Hematopoietic multipotent progenitor cell treated with erythropoietin and hydrocortisone succinate and interleukin-3 and kit ligand, for 4 days (in vitro differentiated cells): Measurements from ENCODE around the gene IFI16.

ENCODE experiments used
- DNase-seq: peaks from one replicate; pipeline ENCODE4 v3.0.0-alpha.2; 2015

The IFI16 gene

DNA sequence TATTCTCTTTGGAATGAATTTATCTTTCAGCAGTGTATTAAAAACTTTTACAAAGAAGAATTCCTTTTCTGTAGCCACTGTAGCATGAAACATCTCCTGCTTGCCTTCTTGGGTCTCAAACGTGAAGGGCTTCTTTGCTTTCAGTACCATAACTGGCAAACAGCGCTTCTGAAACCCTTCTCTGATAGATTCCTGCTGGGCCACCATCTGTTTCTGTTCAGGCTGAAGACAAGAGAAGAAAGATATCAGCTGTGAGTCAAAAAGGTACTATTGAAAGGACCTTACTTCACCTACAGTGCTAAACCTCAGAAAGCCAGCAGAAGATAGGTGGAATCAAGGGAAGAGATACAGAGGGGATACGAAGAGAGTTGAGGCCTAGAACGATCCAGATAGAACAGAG is 56.4 kb downstream of the IFI16 start:
- DNase-seq, result no peak

GRCh38 chr1:159067699-159068621 is 58.3 kb downstream of the IFI16 start:
- DNase-seq, result peak; percentile 78

DNA sequence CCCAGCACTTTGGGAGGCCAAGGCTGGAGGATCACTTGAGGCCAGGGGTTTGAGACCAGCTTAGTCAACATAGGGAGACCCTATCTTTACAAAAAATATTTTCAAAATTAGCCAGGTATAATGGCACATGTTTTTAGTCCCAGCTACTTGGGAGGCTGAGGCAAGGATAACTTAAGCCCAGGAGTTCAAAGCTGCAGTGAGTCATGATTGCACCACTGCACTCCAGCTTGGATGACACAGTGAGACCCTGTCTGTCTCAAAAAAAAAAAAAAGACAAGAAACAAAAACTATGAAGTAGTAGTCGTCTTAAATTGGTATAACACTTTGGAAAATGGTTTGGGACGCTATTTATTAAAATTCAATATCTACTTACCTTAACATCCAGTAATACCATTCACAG is 59.2 kb downstream of the IFI16 start:
- no peak for DNase-seq

DNA sequence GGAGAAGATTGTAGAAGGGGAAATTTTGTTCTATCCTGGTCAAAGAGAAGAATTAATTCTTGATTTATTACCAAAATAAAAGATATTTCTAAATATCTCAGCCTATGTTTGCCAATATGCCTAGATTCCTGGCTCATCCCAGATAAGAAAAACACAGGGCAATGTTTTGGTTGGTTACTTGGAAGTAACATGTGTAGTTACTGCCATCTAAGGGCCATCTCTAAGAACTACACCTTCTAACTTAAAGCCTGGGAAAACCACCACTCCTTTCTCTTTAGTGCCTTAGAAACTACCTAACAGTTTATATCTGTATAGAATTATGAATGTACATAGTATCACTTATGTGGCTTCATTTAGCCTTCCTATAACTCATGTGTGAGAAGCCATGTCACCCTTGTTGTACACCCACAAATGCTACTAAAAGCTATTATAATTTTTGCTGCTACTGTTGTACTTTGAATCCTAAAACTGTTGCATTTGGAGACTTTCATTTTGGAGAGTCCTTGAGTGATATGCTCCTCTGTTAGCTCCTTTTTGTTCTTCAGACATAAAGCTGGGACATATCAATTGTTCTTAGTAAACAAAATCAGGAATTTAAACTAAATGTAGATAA is 62.4 kb downstream of the IFI16 start:
- DNase-seq, result peak; percentile 82

GRCh38 chr1:159076438-159077119 is 66.9 kb downstream of the IFI16 start, which contains the start of gene AIM2:
TSS of gene AIM2 (minus strand) at chr1:159076766. CDS start at chr1:159073499, 3,267 bp downstream.
- DNase-seq, result peak; percentile 20

GRCh38 chr1:159077120-159077961 is 67.6 kb downstream of the IFI16 start:
- peak; percentile 54 for DNase-seq

GRCh38 chr1:159079525-159079924 is 69.8 kb downstream of the IFI16 start:
- peak; percentile 74 for DNase-seq

- DNase-seq, result no peak
Measured at GRCh38 chr1:159081626-159082025, 71.9 kb downstream of the IFI16 start.

DNA sequence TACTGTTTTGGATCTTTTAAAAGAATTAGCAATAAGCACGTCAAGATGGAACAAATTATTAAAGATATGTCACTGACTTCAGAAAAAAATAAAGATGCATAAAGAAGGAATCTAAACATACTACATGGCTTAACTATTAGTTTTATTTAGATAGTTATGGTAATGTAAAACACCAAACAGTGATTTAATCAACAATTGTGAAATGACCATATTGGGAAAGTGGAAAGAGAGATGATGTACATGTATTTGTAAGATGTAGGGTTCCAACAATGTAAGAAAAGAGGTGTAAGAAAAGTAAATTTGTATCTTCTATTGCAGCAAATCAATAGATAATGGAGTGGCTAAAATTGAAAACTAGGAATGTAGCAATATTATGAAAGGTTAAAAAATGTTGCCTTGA is 73.3 kb downstream of the IFI16 start:
- no peak for DNase-seq

- peak; percentile 13 for DNase-seq
Measured at GRCh38 chr1:159084152-159084551, 74.4 kb downstream of the IFI16 start.

DNA sequence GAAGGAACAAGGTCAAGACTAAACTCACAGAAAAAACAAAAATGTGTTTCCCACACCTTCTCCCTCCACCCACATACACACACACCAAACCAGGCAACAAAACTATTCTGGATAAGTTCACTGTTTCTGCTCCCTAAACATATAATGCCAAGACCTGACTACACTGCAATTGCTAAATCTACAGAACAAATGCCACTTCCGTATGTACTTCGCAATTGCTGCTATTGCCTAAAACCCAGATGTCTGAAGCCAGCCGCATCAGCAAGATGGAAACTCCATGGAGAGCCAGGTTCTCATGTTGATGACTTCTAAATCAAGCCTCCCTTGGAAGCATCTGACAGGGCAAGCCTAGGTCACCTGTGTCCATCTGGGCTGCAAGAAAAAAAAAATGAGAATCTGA is 75.2 kb downstream of the IFI16 start:
- DNase-seq, result peak; percentile 54

GRCh38 chr1:159088050-159088449 is 78.3 kb downstream of the IFI16 start:
- peak; percentile 87 for DNase-seq

DNA sequence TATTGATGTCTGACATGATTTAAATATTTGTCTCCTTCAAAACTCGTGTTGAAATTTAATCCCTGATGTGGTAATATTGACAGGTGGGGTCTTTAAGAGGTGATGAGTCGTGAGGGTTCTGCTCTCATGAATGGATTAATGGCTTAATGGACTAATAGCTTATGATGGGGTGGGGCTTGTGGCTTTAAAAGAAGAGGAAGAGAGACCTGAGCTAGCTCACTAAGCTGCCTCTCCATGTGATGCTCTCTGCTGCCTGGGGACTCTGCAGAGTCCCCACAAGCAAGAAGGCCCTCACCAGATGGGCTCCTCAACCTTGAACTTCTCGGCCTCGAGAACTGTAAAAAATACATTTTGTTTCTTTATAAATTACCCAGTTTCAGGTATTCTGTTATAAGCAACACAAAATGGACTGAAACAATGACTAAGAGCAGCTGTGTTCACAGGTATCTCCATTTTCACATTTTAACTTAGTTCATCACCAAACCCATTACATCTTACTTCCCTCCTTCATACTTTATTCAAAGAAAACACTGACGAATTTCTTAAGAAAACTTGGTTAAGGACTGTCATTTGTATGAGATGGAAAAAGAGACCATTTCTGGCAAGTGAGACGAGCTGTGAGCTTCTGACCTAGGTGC is 79.0 kb downstream of the IFI16 start:
- peak; percentile 41 for DNase-seq

GRCh38 chr1:159089184-159089791 is 79.6 kb downstream of the IFI16 start:
- DNase-seq, result peak; percentile 59

- DNase-seq, result no peak
Measured at GRCh38 chr1:159090286-159091179, 80.8 kb downstream of the IFI16 start.

GRCh38 chr1:159091180-159091560 is 81.5 kb downstream of the IFI16 start:
- DNase-seq, result peak; percentile 4

DNA sequence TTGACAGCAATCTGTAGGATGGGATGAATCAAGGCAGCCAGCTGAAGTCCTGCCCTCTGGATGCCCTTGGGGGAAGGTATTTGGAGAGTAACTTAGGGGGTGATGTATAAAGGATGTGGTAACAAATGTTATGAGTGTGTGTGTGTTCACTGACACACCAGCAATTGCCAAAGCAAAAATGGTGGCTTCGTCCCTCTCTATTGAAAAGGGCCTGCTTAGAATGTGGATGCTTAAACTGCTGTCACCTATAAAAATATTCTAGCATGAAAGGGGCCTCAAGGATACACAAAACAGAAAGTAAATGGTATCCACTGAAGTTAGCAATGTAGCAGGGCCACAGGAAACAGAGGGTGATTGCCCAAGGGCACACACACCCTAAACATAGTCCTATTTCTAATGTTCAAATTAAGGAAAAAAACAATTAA is 81.9 kb downstream of the IFI16 start:
- peak; percentile 70 for DNase-seq

- peak; percentile 75 for DNase-seq
Measured at GRCh38 chr1:159092036-159092760, 82.5 kb downstream of the IFI16 start.

DNA sequence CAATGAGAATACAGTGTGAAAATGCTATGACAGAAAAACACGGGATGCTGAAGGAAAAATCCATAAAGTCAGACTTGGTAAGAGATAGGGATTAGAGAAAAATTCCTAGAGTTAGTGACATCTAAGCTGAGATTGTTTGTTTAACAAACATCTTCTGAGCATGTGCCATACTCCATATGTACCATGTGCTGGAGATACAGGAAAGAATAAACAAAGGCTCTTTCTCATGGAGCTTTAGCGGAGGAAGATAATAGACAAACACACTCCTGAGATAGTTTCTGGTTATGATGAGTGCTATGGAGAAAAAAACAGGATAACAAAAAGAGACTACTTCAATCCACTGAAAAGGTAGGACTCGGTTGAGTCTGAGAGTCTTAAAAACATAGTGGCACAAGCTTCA is 88.9 kb downstream of the IFI16 start:
- no peak for DNase-seq

GRCh38 chr1:159100589-159100988 is 90.9 kb downstream of the IFI16 start:
- DNase-seq, result no peak
